ENCODE results near the gene RGS11.
"Not testable (repeated sequence)": the region's sequence is repeated elsewhere in the genome, so short reads cannot be mapped to it uniquely, and the experiment has no call there.

The RGS11 gene

DNA sequence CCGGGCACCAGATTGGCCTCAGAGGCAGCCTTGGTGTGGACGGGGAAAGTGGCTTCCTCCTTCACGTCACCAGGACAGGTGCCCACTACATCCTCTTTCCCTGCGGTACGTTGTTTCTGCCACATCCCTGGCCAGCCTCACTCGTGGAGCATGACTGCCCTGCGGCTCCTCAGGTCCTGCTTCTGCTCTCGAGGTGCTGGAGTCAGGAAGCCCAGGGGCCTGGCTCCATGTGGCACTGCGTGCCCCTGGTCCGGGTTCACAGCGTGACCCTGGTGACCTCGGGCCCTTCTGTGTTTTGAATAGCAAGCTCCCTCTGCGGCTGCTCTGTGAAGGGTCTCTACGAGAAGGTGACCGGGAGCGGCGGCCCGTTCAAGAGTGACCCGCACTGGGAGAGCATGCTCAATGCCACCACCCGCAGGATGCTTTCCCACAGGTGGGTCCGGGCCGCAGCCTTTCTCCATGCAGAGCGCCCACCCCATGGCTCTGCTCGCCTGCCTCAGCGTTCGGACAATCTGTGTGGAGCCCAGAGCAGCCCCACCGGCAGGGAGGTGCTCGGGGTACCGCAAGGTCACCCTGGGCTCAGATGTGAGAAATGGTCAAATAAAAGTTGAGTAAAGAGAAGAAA, 13.5 kb downstream of the RGS11 start:
- no peak for DNase-seq (ENCODE audit: low read depth, low spot score)
- Histone ChIP-seq H3K36me3 (ENCODE audit: control insufficient read depth, insufficient read depth, low read length) (peaks cover 24% of the 10 kb centered on the region), H3K9me3 (ENCODE audit: control insufficient read depth, insufficient read depth, low read length) (no peaks in the 10 kb centered on the region)

DNA sequence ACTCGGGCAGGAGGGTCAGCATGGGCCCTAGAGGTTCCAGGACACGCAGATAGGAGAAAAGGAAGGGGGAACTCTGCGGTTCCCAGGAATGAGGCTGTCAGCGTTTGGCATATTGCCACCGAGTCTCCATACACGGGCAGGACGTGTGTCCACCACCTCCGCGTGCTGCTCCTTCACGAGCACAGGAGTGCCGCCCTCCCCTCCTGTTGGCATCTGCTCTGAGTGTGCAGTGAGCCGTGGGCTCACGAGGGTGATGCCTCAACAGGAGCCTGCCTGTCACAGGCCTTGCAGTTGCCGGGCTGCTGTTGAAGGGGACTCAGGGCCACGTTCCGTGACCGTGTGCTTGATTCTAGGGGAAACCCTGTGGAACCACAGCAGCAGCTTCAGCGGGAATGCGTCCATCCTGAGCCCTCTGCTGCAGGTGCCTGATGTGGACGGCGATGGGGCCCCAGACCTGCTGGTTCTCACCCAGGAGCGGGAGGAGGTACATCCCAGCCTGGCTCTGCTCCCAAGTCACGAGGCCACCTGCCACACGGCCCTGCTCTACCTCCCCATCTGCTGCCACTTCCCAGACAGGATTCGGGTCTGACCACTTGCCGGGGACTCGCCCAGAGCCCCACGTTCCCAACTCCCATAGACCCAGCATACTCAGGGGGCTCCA, 14.6 kb downstream of the RGS11 start:
- DNase-seq (ENCODE audit: low read depth, low spot score) = no peak
- Histone ChIP-seq H3K27ac (ENCODE audit: low read length) (no peak overlapping the region), H3K9me3 (ENCODE audit: control insufficient read depth, insufficient read depth, low read length) (no peaks in the 10 kb centered on the region), H3K4me1 (ENCODE audit: control insufficient read depth, insufficient read depth, low read length) (no peaks in the 10 kb centered on the region), H3K27me3 (ENCODE audit: control insufficient read depth, insufficient read depth, low read length) (no peaks in the 10 kb centered on the region), H3K36me3 (ENCODE audit: control insufficient read depth, insufficient read depth, low read length) (peaks cover 24% of the 10 kb centered on the region), H3K4me3 (ENCODE audit: low read length) (no peak overlapping the region)
- no CpG with 5 or more reads among the region's 28 CpGs for WGBS (ENCODE audit: insufficient coverage, insufficient read length)

More for the DNA sequence above, 13.5 kb downstream of the RGS11 start:
- Histone ChIP-seq H3K27ac (ENCODE audit: low read length) (no peak overlapping the region), H3K4me3 (ENCODE audit: low read length) (no peak overlapping the region), H3K4me1 (ENCODE audit: control insufficient read depth, insufficient read depth, low read length) (no peaks in the 10 kb centered on the region), H3K27me3 (ENCODE audit: control insufficient read depth, insufficient read depth, low read length) (no peaks in the 10 kb centered on the region)
- no CpG with 5 or more reads among the region's 29 CpGs for WGBS (ENCODE audit: insufficient coverage, insufficient read length)

DNA sequence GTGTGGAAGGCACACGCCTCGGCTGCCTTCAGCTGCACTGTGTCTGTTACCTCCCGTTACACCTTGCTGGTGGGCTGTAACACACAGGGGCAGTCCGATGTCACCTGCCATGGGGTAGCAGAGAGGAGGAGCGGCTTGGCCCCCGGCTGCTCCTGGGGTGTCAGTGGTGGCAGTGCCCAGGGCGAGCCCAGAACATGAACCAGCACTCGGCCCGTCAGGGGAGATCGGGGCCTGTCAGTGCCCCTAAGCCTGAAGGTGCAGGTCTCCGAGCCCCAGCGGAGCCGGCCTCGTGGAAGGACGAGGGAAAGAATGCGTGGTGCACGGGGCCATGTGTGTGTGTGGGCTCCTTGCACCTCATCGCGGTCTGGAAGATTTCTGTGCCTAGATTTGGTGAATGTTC, 15.4 kb downstream of the RGS11 start:
- H3K27me3 ChIP-seq (ENCODE audit: control insufficient read depth, insufficient read depth, low read length) = no peaks in the 10 kb centered on the region
- WGBS (ENCODE audit: insufficient coverage, insufficient read length) = no CpG with 5 or more reads among the region's 19 CpGs
- no peak overlapping the region for H3K27ac ChIP-seq (ENCODE audit: low read length)
- H3K4me3 ChIP-seq (ENCODE audit: low read length) = no peak overlapping the region
- peaks cover 24% of the 10 kb centered on the region for H3K36me3 ChIP-seq (ENCODE audit: control insufficient read depth, insufficient read depth, low read length)
- H3K9me3 ChIP-seq (ENCODE audit: control insufficient read depth, insufficient read depth, low read length) = no peaks in the 10 kb centered on the region
- DNase-seq (ENCODE audit: low read depth, low spot score) = no peak
- no peaks in the 10 kb centered on the region for H3K4me1 ChIP-seq (ENCODE audit: control insufficient read depth, insufficient read depth, low read length)

DNA sequence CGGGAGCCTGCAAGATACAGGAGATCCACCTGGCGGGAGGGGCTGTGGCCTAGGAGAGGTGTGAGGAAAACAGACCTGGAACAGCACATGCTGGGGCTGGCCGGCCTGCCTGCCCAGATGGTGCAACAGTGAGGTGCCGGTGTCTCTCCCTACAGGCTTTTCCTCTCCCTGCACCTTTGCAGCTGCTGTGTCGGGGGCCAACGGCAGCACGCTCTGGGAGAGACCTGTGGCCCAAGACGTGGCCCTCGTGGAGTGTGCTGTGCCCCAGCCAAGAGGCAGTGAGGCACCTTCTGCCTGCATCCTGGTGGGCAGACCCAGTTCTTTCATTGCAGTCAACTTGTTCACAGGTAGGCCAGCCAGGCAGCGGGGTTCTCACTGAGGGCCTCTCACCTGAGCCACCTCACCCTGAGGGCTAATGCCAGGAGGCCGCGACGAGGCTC, 15.9 kb downstream of the RGS11 start:
- H3K9me3 ChIP-seq (ENCODE audit: control insufficient read depth, insufficient read depth, low read length) = no peaks in the 10 kb centered on the region

DNA sequence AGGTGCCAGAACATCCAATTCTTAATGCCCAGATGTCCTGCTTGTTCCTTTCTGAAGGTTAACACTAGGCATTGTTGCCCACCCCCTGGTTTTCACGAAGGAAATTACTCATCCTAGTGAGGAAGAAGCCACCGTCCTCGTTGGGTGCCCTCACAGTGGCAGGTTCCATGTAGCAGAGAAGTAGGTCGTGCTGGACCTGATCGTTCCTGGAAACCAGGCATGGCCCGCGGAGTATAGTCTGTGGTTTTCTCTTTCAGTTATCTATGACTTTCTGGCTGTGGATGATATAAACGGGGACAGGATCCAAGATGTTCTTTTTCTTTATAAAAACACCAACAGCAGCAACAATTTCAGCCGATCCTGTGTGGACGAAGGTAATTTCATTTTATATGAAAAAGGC, 16.5 kb downstream of the RGS11 start:
- Histone ChIP-seq H3K27me3 (ENCODE audit: control insufficient read depth, insufficient read depth, low read length) (no peaks in the 10 kb centered on the region), H3K27ac (ENCODE audit: low read length) (no peak overlapping the region), H3K9me3 (ENCODE audit: control insufficient read depth, insufficient read depth, low read length) (no peaks in the 10 kb centered on the region), H3K36me3 (ENCODE audit: control insufficient read depth, insufficient read depth, low read length) (peaks cover 24% of the 10 kb centered on the region), H3K4me1 (ENCODE audit: control insufficient read depth, insufficient read depth, low read length) (no peaks in the 10 kb centered on the region), H3K4me3 (ENCODE audit: low read length) (no peak overlapping the region)
- no CpG with 5 or more reads among the region's 10 CpGs for WGBS (ENCODE audit: insufficient coverage, insufficient read length)
- DNase-seq (ENCODE audit: low read depth, low spot score) = no peak

More for the DNA sequence above, 15.9 kb downstream of the RGS11 start:
- Histone ChIP-seq H3K36me3 (ENCODE audit: control insufficient read depth, insufficient read depth, low read length) (peaks cover 24% of the 10 kb centered on the region), H3K27ac (ENCODE audit: low read length) (no peak overlapping the region), H3K4me3 (ENCODE audit: low read length) (no peak overlapping the region), H3K27me3 (ENCODE audit: control insufficient read depth, insufficient read depth, low read length) (no peaks in the 10 kb centered on the region), H3K4me1 (ENCODE audit: control insufficient read depth, insufficient read depth, low read length) (no peaks in the 10 kb centered on the region)
- DNase-seq (ENCODE audit: low read depth, low spot score) = no peak
- WGBS (ENCODE audit: insufficient coverage, insufficient read length) = no CpG with 5 or more reads among the region's 13 CpGs

DNA sequence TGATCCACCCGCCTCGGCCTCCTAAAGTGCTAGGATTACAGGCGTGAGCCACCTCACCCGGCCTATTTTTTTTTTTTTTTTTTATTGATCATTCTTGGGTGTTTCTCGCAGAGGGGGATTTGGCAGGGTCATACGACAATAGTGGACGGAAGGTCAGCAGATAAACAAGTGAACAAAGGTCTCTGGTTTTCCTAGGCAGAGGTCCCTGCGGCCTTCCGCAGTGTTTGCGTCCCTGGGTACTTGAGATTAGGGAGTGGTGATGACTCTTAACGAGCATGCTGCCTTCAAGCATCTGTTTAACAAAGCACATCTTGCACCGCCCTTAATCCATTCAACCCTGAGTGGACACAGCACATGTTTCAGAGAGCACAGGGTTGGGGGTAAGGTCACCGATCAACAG, 17.7 kb downstream of the RGS11 start:
- peaks cover 17% of the 10 kb centered on the region for H3K36me3 ChIP-seq (ENCODE audit: control insufficient read depth, insufficient read depth, low read length)
- not testable (repeated sequence) for H3K27me3 ChIP-seq (ENCODE audit: control insufficient read depth, insufficient read depth, low read length); H3K9me3 ChIP-seq (ENCODE audit: control insufficient read depth, insufficient read depth, low read length); H3K4me3 ChIP-seq (ENCODE audit: low read length); DNase-seq (ENCODE audit: low read depth, low spot score); H3K4me1 ChIP-seq (ENCODE audit: control insufficient read depth, insufficient read depth, low read length); H3K27ac ChIP-seq (ENCODE audit: low read length)
- no CpG with 5 or more reads among the region's 13 CpGs for WGBS (ENCODE audit: insufficient coverage, insufficient read length)

DNA sequence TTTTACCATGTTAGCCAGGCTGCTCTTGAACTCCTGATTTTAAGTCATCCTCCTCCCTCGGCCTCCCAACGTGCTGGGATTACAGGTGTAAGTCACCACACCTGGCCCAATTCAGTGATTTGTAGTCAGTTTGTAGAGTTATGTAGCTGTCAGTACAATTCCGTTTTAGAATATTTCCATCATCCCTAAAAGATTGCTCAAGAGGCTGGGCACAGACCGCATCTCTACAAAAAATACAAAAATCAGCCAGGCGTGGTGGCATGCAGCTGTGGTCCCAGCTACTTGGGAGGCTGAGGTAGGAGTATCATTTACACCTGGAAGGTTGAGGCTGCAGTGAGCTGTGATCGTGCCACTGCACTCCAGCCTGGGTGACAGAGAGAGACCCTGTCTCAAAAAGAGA, 20.6 kb downstream of the RGS11 start:
- no peaks in the 10 kb centered on the region for H3K4me1 ChIP-seq (ENCODE audit: control insufficient read depth, insufficient read depth, low read length)
- no CpG with 5 or more reads among the region's 6 CpGs for WGBS (ENCODE audit: insufficient coverage, insufficient read length)

DNA sequence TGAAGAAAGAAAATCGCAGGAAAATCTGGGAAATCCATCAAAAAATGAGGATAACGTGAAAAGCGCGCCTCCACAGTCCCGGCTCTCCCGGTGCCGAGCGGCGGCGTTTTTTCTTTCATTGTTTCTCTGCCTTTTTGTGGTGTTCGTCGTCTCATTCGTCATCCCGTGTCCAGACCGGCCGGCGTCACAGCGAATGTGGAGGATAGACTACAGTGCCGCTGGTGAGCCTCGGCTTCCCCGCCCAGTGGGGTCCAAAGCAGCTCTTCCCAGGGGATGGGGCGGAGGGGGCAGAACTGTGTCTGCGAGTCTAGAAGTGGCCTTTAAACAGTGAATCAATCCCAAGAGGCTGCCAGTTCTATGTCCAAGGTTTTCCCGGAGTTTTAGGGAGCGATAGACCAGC, 21.3 kb downstream of the RGS11 start:
- Histone ChIP-seq H3K4me3 (ENCODE audit: low read length) (no peak overlapping the region), H3K36me3 (ENCODE audit: control insufficient read depth, insufficient read depth, low read length) (no peaks in the 10 kb centered on the region; the same call in 1 of the 2 replicates), H3K27ac (ENCODE audit: low read length) (no peak overlapping the region), H3K9me3 (ENCODE audit: control insufficient read depth, insufficient read depth, low read length) (no peaks in the 10 kb centered on the region), H3K4me1 (ENCODE audit: control insufficient read depth, insufficient read depth, low read length) (no peaks in the 10 kb centered on the region), H3K27me3 (ENCODE audit: control insufficient read depth, insufficient read depth, low read length) (no peaks in the 10 kb centered on the region)
- no peak for DNase-seq (ENCODE audit: low read depth, low spot score)
- WGBS (ENCODE audit: insufficient coverage, insufficient read length) = no CpG with 5 or more reads among the region's 25 CpGs

More for the DNA sequence above, 20.6 kb downstream of the RGS11 start:
- Histone ChIP-seq H3K4me3 (ENCODE audit: low read length) (no peak overlapping the region), H3K27me3 (ENCODE audit: control insufficient read depth, insufficient read depth, low read length) (no peaks in the 10 kb centered on the region), H3K27ac (ENCODE audit: low read length) (no peak overlapping the region), H3K9me3 (ENCODE audit: control insufficient read depth, insufficient read depth, low read length) (no peaks in the 10 kb centered on the region), H3K36me3 (ENCODE audit: control insufficient read depth, insufficient read depth, low read length) (peaks cover 5% of the 10 kb centered on the region)
- DNase-seq (ENCODE audit: low read depth, low spot score) = no peak

DNA sequence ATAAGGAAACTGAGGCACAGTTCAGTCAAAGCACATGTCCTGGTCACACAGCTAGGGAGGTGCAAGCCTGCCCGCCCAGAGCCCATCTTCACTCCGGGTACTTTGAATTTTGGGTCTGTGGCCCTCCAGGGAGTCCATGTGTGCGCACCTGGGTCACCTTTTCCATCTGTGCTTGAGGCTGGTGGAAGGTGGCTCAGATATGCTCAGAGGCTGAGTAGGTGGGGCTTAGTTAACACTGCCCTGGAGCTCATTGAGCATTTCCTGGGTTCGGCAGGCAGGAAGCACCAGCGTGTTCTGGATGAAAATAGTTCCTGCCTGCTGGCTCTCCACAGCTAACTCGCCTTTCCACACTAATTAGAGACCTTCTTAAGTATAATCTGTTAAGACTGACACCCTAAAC, 21.9 kb downstream of the RGS11 start:
- H3K4me1 ChIP-seq (ENCODE audit: control insufficient read depth, insufficient read depth, low read length) = no peaks in the 10 kb centered on the region
- no CpG with 5 or more reads among the region's 6 CpGs for WGBS (ENCODE audit: insufficient coverage, insufficient read length)
- H3K36me3 ChIP-seq (ENCODE audit: control insufficient read depth, insufficient read depth, low read length) = no peaks in the 10 kb centered on the region; the same call in 1 of the 2 replicates
- H3K27me3 ChIP-seq (ENCODE audit: control insufficient read depth, insufficient read depth, low read length) = no peaks in the 10 kb centered on the region
- no peaks in the 10 kb centered on the region for H3K9me3 ChIP-seq (ENCODE audit: control insufficient read depth, insufficient read depth, low read length)
- no peak overlapping the region for H3K4me3 ChIP-seq (ENCODE audit: low read length)
- no peak for DNase-seq (ENCODE audit: low read depth, low spot score)
- no peak overlapping the region for H3K27ac ChIP-seq (ENCODE audit: low read length)

DNA sequence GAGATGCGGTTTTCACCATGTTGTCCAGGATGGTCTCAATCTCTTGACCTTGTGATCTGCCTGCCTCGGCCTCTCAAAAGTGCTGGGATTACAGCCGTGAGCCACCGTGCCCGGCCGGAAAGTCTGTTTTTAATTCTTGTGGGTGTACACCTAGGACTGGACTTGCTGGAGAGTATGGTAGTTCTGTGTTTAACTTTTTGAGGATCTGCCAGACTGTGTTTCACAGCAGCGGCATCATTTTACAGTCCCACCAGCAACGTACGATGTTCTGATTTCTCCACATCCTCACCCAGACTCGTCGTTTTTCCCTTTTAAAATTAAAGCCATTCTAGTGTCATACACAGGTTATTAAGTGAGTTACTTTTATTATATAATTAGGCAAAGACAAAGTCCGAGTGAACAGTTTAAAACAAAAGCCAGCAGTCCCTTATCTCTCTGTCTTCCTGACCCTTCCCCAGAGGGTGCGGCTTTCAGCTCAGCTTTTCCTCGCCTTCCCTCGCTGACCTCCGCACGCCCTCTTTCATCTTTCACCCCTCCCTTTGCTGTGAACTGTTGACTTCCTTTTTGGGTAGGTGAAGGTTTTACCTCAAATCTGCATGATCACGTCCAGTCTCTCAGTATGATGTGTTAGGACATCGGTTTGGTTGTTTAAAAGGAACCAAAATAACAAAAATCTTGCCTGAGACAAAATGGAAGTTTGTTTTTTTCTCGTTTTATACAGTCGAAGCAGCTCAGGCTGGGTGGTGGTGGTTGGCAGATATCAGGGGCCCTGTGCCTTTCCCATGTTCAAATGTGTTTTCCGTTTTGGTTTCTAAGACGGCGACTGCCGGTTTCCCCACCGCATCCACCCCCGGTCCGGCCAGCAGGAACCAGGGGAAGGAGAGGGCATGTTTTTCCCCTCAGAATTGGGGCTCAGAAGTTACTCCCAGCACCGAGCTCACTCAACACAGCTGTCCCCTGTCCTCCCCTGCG, 23.1 kb downstream of the RGS11 start:
- Histone ChIP-seq H3K4me1 (ENCODE audit: control insufficient read depth, insufficient read depth, low read length) (no peaks in the 10 kb centered on the region), H3K27ac (ENCODE audit: low read length) (no peak overlapping the region), H3K27me3 (ENCODE audit: control insufficient read depth, insufficient read depth, low read length) (no peaks in the 10 kb centered on the region), H3K4me3 (ENCODE audit: low read length) (no peak overlapping the region), H3K36me3 (ENCODE audit: control insufficient read depth, insufficient read depth, low read length) (no peaks in the 10 kb centered on the region; the same call in 1 of the 2 replicates), H3K9me3 (ENCODE audit: control insufficient read depth, insufficient read depth, low read length) (no peaks in the 10 kb centered on the region)
- DNase-seq (ENCODE audit: low read depth, low spot score) = no peak
- WGBS (ENCODE audit: insufficient coverage, insufficient read length) = no CpG with 5 or more reads among the region's 30 CpGs
